SU-DHL-6 (cell line): ENCODE data around the gene GCNT2.
"Not testable (repeated sequence)": the region's sequence is repeated elsewhere in the genome, so short reads cannot be mapped to it uniquely, and the experiment has no call there.

Experiments used
- H2AFZ ChIP-seq: fragments of 200-600 bp; sonication (generic); 2 replicates; pipeline ENCODE4 v1.6.1; 2014; ENCODE audit warnings: low read depth, mild to moderate bottlenecking, moderate library complexity, mixed read lengths, antibody characterized with exemption, low read length; ENCODE audit not compliant: severe bottlenecking
- H3F3A ChIP-seq: fragments of 200-600 bp; shearing (Covaris generic); 2 replicates; pipeline ENCODE4 v1.6.0; 2016; ENCODE audit warnings: antibody characterized with exemption, mild to moderate bottlenecking; ENCODE audit not compliant: insufficient read depth
- H3K27ac ChIP-seq: fragments of 200-600 bp; sonication (generic); 2 replicates; pipeline ENCODE4 v1.5.1; 2016; ENCODE audit warnings: low read depth, mild to moderate bottlenecking, low read length, moderate library complexity, mixed read lengths
- H3K27me3 ChIP-seq: fragments of 200-600 bp; sonication (generic), shearing (Covaris generic); 2 replicates; pipeline ENCODE4 v1.6.0; 2014; ENCODE audit warnings: mild to moderate bottlenecking, low read length
- H3K36me3 ChIP-seq: fragments of 200-600 bp; sonication (generic); 2 replicates; pipeline ENCODE4 v1.6.1; 2014; ENCODE audit warnings: mild to moderate bottlenecking, low read length, mixed read lengths
- H3K4me2 ChIP-seq: fragments of 300-600, 200-600 bp; shearing (Covaris generic), sonication (generic); 2 replicates; pipeline ENCODE4 v1.6.0; 2014; ENCODE audit warnings: low read length, low read depth, mild to moderate bottlenecking; ENCODE audit not compliant: poor library complexity, severe bottlenecking
- H3K4me3 ChIP-seq: fragments of 200-600 bp; sonication (generic); 2 replicates; pipeline ENCODE4 v1.5.1; 2014; ENCODE audit warnings: antibody characterized with exemption, low read length, mild to moderate bottlenecking, mixed read lengths; ENCODE audit not compliant: insufficient read depth, poor library complexity, severe bottlenecking
- H3K79me2 ChIP-seq: fragments of 200-600 bp; sonication (generic); 2 replicates; pipeline ENCODE4 v1.6.1; 2014; ENCODE audit warnings: mild to moderate bottlenecking, low read length, moderate library complexity; ENCODE audit not compliant: insufficient read depth
- H3K9ac ChIP-seq: fragments of 200-600 bp; sonication (generic); 2 replicates; pipeline ENCODE4 v1.7.0; 2014; ENCODE audit warnings: mild to moderate bottlenecking, low read length
- H3K9me2 ChIP-seq: fragments of 200-600 bp; sonication (generic); replicated peaks from 2 replicates; pipeline ENCODE4 v1.6.1; 2014; ENCODE audit warnings: low read length; ENCODE audit not compliant: insufficient read depth
- H3K9me3 ChIP-seq: fragments of 200-600 bp; sonication (generic); 2 replicates; pipeline ENCODE4 v1.6.1; 2014; ENCODE audit warnings: low read length, mixed read lengths; ENCODE audit not compliant: insufficient read depth
- H4K20me1 ChIP-seq: fragments of 200-600 bp; sonication (generic); 2 replicates; pipeline ENCODE4 v1.6.1; 2014; ENCODE audit warnings: low read depth, mild to moderate bottlenecking, antibody characterized with exemption, low read length, moderate library complexity, mixed read lengths
- EZH2phosphoT487 ChIP-seq: fragments of 200-600 bp; sonication (generic), shearing (Covaris generic); conservative IDR thresholded peaks from 2 replicates; pipeline ENCODE4 v1.6.1; 2018; ENCODE audit warnings: mild to moderate bottlenecking, antibody characterized with exemption, low read length, moderate library complexity, mixed read lengths
- TF ChIP-seq, protein P1 (sequence below): fragments of 200-600 bp; sonication (generic); IDR thresholded peaks from one replicate; pipeline ENCODE4 v1.5.1; 2017; ENCODE audit warnings: antibody characterized with exemption, mild to moderate bottlenecking, low read length, moderate library complexity; ENCODE audit not compliant: insufficient read depth, poor library complexity, severe bottlenecking

Gene GCNT2

DNA sequence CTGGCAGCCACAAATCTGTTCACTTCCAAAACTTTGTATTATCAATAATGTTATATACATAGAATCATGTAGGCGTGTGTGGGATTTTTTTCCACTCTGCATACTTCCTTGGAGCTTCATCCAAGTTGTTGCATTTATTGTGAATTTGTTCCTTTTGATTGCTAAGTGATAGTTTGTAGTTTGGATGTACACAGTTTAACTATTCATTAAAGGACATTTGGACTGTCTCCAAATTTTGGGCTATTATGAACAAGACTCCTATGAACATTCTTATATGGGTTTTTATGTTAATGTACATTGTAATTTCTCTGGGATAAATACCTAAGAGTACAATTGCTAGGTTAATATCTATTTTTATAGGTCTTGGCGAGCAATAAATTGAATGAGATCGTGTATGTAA, 36.2 kb upstream of the GCNT2 start:
- H3K9ac ChIP-seq, result no peak overlapping the region
- no peaks in the 10 kb centered on the region for H3K27me3 ChIP-seq
- H3K4me3 ChIP-seq, result no peak overlapping the region
- no peaks in the 10 kb centered on the region for H3K79me2 ChIP-seq
- H3K36me3 ChIP-seq, result no peaks in the 10 kb centered on the region
- no peak overlapping the region for H3K4me2 ChIP-seq
- no peaks in the 10 kb centered on the region for H3K9me2 ChIP-seq
- no peaks in the 10 kb centered on the region for H3F3A ChIP-seq
- no peak for TF ChIP-seq EZH2phosphoT487
- TF ChIP-seq, protein P1, sequence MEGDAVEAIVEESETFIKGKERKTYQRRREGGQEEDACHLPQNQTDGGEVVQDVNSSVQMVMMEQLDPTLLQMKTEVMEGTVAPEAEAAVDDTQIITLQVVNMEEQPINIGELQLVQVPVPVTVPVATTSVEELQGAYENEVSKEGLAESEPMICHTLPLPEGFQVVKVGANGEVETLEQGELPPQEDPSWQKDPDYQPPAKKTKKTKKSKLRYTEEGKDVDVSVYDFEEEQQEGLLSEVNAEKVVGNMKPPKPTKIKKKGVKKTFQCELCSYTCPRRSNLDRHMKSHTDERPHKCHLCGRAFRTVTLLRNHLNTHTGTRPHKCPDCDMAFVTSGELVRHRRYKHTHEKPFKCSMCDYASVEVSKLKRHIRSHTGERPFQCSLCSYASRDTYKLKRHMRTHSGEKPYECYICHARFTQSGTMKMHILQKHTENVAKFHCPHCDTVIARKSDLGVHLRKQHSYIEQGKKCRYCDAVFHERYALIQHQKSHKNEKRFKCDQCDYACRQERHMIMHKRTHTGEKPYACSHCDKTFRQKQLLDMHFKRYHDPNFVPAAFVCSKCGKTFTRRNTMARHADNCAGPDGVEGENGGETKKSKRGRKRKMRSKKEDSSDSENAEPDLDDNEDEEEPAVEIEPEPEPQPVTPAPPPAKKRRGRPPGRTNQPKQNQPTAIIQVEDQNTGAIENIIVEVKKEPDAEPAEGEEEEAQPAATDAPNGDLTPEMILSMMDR, result no peak
- H3K9me3 ChIP-seq, result no peaks in the 10 kb centered on the region; the same call in 1 of the 2 replicates
- H3K27ac ChIP-seq, result no peak overlapping the region
- H2AFZ ChIP-seq, result no peak overlapping the region
- H4K20me1 ChIP-seq, result no peaks in the 10 kb centered on the region

DNA sequence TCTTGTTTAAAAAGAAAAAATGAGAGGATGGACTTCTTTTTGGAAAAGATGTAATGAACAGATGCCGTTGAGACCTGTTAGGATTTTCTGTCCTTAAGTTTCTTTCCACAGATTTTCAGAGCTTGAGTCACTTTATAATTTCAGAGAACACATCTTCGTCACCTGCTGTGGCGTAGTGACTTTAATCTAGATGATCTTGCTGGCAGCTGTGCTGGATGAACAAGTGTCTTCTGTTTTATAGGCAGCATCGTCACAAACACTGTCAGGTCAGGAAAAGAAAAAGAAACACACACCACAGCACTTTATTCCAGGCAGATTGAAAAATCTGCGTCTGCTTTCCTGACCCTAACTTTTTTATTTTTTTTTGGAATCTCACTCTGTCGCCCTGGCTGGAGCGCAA, 35.7 kb upstream of the GCNT2 start:
- Histone ChIP-seq H3K79me2 (no peaks in the 10 kb centered on the region), H2AFZ (no peak overlapping the region), H4K20me1 (no peaks in the 10 kb centered on the region), H3K9me2 (no peaks in the 10 kb centered on the region), H3K4me3 (no peak overlapping the region), H3K9me3 (no peaks in the 10 kb centered on the region), H3K4me2 (no peak overlapping the region), H3F3A (no peaks in the 10 kb centered on the region), H3K27me3 (no peaks in the 10 kb centered on the region), H3K9ac (no peak overlapping the region), H3K27ac (no peak overlapping the region), H3K36me3 (no peaks in the 10 kb centered on the region)
- TF ChIP-seq, protein P1, result no peak
- TF ChIP-seq EZH2phosphoT487, result no peak

DNA sequence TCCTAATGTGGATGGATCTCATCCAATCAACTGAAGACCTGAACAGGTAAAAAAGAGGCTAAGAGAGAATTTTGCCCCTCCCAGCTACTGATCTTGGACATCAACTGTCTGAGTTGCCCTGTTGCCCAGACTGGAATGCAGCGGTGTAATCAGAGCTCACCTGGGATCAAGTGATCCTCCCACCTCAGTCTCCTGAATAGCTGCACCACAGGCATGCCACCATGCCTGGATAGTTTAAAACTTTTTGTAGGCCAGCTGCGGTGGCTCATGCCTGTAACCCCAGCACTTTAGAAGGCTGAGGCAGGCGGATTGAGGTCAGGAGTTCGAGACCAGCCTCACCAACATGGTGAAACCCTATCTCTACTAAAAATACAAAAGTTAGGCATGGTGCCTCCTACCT, 34.9 kb upstream of the GCNT2 start:
- no peaks in the 10 kb centered on the region for H4K20me1 ChIP-seq
- no peaks in the 10 kb centered on the region for H3F3A ChIP-seq
- H3K4me3 ChIP-seq, result no peak overlapping the region
- TF ChIP-seq, protein P1, result no peak
- TF ChIP-seq EZH2phosphoT487, result no peak
- no peaks in the 10 kb centered on the region for H3K27me3 ChIP-seq
- no peaks in the 10 kb centered on the region for H3K79me2 ChIP-seq
- no peaks in the 10 kb centered on the region for H3K36me3 ChIP-seq
- H2AFZ ChIP-seq, result no peak overlapping the region
- H3K9ac ChIP-seq, result no peak overlapping the region
- H3K9me2 ChIP-seq, result no peaks in the 10 kb centered on the region
- no peaks in the 10 kb centered on the region for H3K9me3 ChIP-seq
- H3K4me2 ChIP-seq, result no peak overlapping the region
- H3K27ac ChIP-seq, result no peak overlapping the region

DNA sequence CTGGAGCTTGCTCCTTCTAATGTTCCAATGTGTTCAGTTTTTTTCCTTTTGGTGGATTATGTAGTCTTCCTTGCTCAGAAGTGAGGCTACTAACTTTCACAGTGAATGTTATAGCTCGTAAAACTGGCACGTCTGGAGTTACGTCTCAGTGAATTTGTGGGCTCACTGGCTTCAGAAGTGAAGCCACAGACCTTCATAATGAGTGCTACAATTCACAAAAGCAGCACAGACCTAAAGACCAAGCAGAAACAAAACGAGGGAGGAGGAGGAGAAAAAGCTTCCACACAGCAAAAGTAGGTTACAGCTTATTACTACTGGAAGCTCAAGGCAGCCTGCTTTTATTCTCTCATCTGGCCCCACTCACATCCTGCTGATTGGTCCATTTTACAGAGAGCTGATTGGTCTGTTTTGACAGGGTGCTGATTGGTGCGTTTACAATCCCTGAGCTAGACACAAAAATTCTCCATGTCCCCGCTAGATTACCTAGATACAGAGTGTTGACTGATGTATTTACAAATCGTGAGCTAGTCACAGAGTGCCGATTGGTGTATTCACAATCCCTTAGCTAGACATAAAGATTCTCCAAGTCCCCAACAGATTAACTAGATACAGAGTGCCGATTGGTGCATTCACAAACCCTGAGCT, 34.1 kb upstream of the GCNT2 start:
- not testable (repeated sequence) for H3F3A ChIP-seq, H3K9me3 ChIP-seq, H2AFZ ChIP-seq, H3K4me2 ChIP-seq, H3K27ac ChIP-seq, H3K9me2 ChIP-seq, H3K27me3 ChIP-seq, H3K9ac ChIP-seq, H3K36me3 ChIP-seq, H3K79me2 ChIP-seq, H4K20me1 ChIP-seq, H3K4me3 ChIP-seq
